NCI-H1694 (cell line): ENCODE data around the gene ASAP2.

Experiments used
- DNase-seq: peaks from one replicate; lab custom pipeline; 2025; lab: John Stamatoyannopoulos, UW

Gene ASAP2

DNA sequence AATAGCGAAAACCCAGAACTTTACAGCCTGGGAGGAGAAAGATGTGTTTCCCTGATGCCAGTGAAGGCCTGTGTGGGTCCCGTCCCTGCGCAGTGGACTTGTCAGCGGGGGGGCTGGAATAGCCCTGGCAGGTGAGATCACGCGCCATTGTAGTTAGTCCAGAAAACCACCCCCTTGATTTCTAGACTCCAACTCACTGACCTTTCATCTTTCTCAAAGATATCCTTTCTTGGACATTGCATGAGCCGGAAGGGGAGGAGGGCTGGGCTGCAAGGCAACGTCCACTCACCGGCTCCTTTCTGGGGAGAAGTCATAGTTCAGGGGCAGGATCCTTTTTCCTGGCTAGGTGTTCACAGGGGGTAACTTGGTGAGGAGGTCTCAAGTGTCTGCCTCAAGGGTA, 22.3 kb upstream of the ASAP2 start:
- no peak for DNase-seq

DNA sequence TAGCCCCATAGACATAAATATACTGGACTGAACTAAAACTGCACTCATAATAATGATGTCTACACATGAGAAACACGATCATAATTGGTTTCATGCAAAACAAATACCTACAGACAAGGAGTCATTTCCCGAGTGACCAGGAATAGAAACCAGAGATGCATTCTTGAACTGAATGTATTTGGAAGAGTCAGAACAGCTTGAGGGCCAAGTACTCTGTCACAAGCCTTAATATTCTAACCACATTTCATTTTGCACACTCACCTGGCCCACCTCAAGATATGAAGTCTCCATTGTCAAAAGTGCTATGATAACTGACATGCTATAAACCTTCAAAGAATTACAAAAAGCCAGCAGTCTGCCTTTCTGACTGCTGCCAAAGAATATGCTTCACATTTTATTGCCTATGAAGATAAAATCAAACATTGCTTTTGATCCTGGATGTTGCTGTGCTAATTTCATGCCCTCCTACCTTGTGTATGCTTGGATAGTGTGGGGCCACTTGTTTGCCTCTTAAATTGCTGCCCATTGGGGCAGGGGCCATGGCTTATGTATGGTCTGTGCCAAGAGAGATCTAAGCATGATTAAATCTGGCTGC, 18.9 kb upstream of the ASAP2 start:
- no peak for DNase-seq

DNA sequence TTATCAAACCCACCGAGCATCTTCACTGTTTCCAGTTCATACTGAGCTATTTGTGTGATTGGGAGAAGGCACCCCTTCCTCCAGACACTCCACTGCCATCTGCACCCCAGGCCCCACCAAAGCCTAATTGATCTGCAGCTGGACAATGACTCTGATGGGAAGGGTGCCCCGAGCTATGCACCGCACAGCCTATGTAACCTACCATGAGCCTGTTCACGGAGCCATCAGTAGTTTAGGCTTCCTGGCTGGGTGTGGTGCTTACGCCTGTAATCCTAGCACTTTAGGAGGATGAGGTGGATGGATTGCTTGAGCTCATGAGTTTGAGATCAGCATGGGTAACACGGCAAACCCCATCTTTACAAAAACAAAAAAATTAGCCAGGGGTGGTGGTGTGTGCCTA, 17.8 kb upstream of the ASAP2 start:
- DNase-seq, result no peak

DNA sequence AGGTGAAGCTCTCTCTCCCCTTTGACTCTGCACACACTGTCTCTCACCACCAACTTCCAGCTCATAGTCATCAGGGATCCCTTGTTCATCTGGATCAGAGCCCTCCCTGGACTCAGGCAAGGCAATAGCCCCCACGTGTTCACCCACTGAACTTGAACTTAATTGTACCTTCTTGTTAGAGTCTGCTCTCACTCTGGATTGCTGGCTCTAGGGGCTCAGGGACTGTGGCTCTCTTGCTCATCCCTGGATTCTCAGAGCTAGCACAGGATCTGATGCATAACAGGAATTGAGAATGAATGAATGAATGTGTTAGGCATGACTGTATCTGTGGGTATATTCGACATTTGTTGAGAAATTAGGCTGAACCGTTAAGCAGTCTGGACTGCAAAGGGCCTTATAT, 16.7 kb upstream of the ASAP2 start:
- DNase-seq, result no peak

DNA sequence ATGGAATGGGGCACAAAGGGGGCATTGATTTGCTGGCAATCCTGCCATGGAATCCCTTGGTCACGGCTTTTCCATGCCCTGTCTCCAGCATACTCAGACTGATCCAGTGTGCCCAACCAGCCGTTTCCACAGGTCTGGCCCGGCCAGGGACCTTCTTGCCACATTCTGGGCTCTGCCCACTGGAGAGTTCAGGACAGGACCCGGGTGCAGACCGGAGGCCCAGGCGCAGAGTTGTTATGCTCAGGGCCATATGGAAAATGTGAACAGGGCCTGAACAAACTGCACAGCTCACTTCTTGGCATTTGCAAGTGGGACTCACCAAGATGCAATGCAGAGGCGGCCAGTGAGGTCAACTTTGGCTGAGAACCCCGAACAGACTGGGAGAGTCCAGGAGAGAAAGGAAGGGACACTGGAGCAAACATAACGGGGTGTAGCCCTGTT, 15.6 kb upstream of the ASAP2 start:
- no peak for DNase-seq

DNA sequence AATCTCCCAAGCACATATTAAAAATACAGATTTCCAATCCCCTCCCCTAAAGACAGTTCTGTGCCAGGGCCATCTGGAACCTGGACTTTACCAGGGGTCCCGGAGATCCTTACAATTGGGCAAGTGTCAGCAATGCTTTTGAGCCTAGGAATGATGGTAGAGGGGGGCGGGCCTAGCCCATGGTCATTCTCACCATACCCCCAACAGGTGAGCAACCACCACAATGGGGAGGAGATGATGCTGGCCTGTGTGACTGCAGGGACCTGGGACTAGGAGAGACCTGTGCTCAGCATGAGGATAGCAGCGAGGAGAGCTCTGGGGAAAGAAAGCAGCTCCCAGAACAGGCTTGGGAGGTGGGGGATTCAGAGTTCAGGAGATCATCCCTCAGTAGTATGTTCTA, 13.9 kb upstream of the ASAP2 start:
- no peak for DNase-seq

DNA sequence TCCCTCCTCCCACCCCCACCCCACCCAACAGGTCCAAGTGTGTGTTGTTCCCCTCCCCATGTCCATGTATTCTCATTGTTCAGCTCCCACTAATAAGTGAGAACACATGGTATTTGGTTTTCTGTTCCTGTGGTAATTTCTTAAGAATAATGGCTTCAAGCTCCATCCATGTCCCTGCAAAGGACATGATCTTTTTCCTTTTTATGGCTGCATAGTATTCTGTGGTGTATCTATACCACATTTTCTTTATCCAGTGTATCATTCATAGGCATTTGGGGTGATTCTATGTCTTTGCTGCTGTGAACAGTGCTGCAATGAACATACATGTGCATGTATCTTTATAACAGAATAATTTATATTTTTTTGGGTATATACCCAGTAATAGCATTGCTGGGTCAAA, 12.3 kb upstream of the ASAP2 start:
- DNase-seq, result no peak

DNA sequence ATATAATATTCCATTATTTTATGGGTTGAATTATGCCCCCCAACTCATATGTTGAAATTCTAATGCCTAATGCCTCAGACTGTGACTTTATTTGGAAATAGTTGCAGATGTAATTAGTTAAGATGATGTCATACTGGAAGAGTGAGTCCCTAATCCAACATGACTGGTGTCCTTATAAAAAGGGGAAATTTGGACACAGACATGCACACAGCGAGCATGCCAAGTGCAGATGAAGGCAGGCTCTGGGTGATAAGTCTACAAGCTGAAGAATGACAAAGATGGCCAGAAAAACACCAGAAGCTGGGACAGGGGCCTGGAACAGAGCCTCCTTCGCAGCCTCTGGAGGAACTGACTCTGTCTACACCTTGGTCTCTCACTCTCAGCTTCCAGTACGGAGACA, 10.0 kb upstream of the ASAP2 start:
- DNase-seq, result no peak

DNA sequence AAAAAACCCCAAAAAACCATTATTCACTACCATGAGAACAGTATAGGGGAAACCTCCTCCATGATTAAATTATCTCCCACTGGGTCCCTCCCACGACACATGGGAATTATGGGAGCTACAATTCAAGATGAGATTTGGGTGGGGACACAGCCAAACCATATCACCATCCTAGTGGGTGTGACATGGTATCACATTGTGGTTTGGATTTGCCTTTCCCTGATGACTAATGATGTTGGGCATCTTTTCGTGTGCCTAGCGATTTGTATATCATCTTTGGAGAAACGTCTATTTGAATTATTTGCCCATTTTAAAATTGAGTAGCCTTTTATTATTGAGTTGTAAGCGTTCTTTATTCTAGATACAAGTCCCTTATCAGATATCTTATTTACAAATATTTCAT, 8.7 kb upstream of the ASAP2 start:
- no peak for DNase-seq

DNA sequence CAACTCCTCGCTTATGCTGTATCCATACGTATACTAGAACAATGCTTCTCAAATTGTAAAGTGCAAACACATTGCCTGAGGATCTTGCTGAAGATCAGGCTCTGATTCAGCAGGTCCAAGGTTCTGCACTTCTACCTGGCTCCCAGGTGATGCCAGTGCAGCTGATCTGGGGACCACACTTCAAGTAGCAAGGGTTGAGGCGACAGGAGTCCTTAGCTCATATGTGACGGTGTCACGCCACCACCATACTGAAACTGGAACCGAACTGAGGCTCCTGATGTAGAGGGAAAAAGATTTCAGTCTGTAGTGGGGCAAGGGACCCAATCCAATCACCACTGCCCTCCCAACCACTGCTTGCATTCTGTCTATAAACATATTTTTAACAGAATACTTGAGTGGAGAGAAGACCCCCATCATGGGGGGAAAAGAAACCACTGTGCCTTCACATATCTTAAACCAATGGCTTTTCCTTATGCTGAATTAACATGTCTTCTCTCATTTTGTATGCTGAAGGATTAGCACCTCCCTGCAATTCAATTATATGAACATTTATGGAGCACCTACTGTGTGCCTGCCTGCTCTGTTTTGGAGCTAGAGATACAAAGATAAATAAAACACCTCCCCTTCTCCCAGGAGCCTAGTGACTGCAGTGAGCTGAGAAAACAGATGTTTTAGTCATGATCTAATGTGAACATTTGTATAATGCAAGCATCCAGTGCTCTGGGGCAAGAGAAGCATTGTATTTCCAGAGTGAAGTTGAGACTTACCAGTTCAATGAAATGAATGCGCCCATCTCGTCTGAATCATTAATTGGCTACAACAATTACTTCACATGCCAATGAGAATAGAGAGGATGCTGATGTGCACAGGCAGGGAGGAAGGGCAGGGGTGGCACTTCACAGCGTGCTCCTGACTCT, 6.6 kb upstream of the ASAP2 start:
- no peak for DNase-seq

DNA sequence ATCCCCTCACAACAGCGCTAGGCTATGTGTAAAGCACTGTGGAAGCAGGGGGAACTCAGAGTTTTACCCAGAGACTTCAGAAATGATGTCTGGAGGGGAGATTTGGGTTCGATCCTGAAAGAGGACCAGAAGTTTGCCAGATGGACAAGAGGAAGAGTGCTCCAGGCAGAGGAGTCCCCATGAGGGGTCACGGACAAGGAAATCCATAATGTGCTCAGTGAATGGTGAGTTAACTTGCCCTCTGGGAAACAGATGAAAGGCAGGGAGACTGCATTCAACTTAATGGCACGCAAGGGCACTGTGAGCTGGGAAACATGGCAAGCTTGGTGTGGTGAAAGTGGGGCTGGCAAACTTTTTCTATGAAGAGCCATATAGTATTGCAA, 6.0 kb upstream of the ASAP2 start:
- DNase-seq, result no peak

DNA sequence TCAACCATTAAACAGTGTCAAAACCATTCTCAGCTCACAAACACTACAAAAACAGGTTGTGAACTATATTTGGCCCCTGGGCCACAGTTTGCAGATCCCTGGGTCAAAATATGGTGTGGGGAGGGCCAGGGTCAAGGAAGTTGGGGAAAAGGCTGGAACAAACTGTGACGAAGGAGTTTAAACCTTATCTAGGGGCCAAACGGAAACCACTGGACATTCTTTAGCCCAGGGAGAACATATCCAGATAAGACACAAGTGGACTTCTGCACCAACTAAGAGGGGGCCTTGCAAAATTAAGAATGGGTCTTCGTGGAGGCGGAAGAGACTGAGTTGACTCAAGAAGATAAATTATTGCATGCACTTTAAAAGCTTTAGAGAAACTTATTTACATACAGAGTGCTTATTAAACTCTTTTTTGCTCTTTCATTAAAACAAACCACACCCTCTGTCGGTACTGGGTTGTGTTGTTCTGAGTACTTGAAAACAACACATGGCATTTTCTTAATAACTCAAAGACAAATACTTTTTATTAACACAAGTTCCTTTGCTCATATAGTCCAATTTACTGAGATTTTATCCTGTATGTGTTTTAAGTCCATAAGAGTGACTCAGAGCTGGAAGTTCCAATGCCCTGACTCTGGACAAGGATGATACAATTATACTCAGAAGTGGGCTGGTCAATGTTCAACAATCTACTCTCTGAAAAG, 5.3 kb upstream of the ASAP2 start:
- DNase-seq, result no peak

DNA sequence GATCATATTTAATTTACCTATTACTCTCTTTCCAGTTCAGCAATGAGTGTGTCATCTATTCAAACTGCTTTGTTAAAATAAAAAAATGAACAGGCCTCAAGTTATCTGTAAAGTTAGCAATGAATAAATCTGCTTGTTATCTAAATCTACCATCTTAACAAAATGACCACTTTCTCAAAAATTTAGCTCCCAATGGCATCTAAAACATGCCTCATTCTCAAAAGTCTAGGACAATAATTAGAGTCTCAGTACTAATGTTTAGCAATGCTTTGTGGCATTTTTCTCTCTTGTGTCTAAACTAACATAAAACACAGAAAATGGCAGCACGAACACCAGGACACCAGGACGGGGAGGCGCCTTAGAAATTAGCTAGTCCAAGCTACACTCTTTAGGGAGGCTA, 3.6 kb upstream of the ASAP2 start:
- no peak for DNase-seq

DNA sequence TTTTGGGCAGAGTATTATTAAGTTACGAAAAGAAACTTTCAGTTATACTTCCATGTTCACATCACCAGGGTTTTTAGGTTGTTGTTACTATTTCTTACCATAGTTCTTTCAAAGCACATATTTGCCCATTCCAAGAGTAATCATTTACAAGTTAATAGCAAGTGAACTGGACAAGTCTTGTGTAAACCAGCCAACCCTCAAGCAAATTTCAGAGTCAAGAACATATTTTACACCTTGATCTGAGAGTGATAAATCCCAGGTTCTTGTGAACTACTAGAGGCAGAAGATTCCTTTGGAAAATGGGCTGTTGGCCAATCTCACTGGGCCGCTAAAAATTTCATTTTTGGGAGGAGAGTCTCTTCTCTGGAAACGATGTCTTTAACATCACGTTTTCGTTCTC, 2.7 kb upstream of the ASAP2 start:
- no peak for DNase-seq

DNA sequence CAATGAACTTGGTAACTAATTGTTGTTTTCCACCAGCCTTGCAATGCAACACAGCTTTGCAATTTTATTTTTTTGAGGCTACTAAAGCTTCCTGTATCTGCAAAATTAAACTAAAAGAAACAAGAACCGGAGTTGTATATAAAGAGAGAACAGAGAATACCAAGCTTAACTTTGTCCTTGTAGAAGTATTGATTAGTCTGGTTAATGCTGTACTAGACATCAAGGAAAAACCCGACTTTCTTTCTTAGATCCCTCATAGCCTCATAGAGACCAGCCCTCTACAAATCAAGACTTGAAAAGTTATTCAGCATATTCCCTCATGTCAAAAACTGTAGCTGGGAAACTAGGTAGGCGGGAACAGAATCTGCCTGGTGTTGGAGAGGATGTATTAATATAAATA, 1.7 kb upstream of the ASAP2 start:
- DNase-seq, result no peak

DNA sequence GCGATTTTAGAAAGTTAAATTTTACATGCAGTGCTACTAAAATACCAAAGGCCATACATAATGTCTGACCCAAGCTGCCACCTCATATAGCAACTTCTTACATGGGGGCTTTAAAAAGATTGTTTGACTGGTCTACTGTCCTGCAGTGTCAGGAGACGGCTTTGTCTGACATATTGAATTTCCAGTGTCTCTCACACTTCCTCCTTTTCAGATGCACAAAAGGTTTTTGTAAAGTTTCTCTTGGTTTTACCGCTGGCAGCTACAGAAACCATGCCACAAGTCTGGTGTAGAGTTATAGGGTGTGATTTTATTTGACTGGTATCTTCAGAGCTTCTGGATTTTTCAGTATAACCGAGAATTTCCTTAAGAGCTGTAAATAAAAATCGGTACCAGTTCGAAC, 1.1 kb upstream of the ASAP2 start:
- no peak for DNase-seq

DNA sequence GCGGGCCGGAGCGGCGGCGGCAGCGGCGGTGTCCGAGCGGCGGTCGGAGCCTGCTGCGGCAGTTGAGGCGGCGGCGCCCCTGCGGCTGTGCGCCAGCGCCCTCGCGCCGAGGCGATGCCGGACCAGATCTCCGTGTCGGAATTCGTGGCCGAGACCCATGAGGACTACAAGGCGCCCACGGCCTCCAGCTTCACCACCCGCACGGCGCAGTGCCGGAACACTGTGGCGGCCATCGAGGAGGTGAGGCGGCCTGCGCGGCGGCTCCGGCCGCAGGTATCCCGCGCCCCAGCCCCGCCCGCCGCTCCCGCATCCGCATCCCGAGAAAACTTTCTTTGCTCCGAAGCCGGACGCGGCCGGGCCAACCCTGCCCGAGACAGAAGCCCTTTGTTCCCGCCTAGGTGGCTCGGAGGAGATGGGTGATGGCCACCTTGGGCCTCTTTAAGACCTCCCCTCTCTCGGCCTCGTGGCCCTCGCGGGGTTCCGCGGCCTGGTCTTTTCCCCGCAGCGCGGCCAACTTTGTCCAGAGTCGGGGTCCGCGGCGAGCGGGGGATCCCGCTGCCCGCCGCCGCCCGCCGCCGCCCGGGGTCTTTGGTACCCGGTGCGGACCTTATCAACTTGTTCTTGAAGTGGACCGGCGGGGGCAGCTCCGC, 504 bp downstream of the ASAP2 start:
- no peak for DNase-seq

DNA sequence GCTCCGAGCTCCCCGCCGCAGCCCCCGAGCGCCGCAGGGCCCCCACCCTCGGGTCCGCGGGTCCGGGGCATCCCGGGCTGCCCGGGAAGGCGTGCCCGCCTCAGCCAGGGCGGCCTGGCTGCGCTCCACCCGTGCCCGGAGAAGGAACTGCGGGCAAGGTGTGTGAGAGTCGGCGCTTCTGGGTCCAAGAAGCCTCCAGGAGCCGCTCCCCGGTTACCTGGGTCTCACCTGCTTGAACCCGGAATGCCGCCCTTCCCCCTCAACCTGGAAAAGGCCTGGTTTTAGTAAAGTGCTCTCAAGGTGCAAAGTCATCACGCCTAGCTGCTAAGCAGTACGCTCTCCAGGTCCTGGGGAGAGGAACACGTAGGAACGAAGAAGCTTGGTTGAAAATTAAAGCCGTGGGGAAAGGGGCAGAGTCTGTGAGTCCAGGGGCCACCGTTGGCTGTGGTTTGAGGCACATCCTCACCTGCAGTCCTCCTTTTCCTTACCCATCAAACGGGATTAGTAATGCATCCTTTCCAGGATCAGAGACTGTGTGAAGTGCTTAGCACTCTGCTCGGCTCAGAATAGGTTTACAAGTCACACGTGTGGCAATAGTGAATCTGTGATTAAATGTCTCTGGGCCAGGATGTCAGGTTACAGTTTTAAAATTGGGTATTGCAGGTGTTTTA, 1.2 kb downstream of the ASAP2 start:
- DNase-seq, result peak; percentile 56

DNA sequence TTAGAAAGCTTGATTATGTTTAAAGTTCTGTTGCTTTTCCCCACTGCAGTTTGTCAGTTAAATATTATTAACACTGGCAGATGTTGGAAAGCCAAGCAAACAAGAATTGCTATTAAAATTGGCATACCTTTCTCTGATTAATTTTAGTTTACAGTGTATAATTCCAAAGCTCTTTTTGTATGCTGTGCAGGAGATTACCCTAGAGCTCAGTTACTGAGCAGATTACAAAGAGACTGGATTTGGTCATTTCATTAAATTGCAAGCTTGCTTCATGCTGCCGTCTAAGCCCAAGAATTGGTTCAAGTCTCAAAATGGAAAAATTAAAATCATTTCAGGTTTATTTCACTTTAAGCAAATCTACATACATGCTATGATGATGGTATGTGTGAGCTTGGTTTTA, 2.3 kb downstream of the ASAP2 start:
- no peak for DNase-seq

DNA sequence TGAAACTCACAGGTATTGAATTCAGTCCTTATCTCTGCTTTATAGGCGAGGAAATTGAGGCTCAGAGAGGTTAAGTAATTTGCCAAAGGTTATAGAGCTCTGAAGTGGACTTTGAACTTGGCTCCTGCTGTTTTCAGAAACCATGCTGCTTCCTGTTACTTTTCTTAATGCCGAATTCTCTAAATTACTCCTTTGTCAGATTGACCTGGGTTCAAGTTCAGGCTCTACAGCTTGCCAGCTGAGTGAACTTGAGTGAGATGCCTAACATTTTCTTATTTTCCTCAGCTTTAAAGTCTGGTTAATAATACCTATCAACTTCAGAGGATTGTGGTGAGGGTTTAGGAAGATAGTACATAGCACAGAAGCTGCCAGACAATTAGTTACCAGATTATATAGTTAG, 3.4 kb downstream of the ASAP2 start:
- DNase-seq, result no peak

DNA sequence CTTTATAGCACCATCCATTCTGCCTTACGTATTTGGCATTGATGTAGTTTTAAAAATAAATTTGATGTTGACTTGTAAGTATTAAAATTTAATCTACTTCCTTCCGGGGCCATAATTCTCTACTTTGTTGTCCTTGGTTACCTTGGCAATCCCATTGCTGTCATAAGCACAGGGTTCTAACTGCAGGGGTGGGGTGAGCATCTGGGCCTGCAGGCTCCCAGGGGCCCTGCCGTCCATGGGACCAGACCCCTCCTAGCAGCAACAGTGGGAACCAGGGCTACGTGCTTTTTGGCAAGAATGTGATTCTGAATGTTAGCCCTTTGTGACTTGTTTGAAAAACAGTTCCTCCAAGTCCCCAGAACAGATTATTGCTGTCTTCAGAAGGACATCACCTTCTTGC, 4.9 kb downstream of the ASAP2 start:
- no peak for DNase-seq

DNA sequence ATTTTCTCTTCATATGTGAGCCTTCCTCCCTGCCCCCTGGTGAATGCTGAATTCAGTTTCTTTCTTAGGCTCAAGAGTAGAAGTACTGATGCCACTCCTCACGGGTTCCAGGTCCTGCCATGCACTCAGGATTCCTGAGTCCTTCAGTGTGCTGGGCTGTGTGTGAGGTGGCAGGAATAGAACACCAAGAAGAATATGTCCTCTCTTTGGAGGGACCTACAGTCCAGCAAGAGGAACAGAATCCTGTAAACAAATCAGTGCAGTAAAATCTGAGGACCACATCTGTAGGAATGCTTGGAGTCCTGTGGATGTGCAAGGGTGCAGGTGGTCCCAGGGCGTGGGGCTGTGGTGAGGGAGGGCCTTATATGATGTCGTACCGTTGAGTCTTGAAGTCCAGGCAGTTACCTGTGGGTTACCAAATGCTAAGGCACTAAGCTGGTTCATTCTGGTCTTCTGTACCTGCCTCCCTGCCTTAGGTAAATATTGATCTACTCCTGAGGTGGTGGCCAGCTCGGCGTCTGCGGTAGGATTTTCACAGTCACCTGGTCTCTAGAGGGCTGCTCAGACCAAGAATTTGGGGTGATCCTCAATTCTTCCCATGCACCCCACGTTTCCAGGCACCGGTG, 5.5 kb downstream of the ASAP2 start:
- DNase-seq, result no peak
